Measurements from ENCODE around the gene OOSP1.
"Not testable (repeated sequence)": the region's sequence is repeated elsewhere in the genome, so short reads cannot be mapped to it uniquely, and the experiment has no call there.

The OOSP1 gene, protein sequence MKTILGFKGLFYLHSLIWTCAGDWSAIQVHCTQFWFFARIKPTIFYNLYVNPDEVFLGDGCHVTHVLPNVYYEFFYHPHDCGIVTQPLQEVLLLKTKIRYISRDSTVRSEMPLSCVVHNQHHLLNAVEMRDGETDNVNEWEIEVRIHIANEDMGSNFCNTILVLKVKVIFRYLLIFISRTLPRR

DNA sequence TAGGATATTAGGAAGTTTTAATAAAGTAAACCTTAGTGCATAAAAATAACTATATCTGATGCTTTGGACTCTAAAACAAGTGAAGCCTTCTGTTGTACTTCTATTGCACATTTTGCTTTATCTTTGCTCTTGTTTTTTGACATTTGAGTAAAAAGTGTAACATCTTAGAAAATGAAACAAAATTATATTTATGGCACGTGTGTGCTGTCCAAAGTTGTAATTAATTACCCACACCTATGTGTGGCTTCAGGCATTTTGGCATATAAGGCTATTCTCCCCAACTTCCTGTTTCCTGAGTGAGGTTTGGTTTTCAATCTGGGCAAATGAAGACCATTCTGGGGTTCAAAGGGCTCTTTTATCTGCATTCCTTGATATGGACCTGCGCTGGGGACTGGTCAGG is at the start of gene OOSP1:
TSS of gene OOSP1 (plus strand) at position 301 of the 400 bp plus-strand sequence. CDS start at position 324, 23 bp downstream.
- DNase-seq, result no peak

DNA sequence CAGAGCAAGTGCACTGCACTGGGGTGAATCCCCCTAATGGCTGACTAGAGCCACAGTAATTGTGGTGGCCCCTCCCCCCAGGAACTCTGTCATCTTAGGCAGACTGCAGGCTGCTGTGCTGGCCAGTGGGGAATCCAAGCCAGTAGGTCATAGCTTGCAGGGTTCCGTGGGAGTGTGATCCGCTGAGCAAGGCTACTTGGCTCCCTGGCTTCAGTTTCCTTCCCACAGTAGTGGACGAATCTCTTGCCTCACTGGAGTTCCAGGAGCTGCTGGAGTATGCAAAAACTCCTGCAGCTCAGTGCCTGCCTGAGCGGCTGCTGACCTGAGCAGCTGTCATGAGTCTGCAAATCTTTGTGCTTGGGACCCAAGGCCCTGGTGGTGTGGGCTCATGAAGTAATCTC is 46.5 kb upstream of the OOSP1 start:
- DNase-seq, result no peak

DNA sequence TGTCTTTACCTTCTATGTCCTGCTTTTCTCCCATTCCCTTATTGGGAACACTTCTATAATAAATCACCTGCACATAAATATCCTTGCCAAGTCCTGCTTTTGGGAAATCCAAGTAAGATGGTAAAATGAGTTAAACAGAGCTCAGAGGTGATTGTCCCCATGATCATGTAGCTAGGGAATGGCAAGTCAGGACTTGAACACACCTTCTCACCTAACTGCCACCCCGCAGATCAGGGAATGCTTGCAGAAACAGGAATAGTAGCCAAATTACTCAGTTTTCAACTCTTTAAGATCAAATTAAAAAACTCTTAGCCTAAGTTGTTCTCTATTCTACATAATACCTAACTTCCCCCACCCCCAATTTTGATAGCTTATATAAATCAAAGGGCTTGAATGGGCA is 43.6 kb upstream of the OOSP1 start:
- no peak for DNase-seq

DNA sequence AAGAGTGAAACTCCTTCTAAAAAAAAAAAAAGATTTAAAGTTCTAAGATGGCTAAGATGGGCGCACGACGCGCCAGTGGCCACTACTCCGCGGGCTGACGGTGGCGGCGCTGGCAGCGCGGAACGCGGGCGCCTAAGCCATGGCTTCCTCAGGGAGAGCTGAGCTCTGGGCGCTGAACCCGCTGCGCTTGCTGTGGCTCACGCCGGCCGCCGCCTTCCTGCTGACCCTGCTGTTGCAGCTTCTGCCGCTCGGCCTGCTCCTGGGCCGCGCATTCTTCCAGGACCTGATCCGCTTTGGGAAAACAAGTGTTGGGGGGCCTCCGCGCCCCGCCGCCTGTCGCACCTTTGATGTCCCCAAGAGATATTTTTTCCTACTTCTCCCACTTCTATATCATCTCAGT is 40.2 kb upstream of the OOSP1 start:
- DNase-seq, result no peak

DNA sequence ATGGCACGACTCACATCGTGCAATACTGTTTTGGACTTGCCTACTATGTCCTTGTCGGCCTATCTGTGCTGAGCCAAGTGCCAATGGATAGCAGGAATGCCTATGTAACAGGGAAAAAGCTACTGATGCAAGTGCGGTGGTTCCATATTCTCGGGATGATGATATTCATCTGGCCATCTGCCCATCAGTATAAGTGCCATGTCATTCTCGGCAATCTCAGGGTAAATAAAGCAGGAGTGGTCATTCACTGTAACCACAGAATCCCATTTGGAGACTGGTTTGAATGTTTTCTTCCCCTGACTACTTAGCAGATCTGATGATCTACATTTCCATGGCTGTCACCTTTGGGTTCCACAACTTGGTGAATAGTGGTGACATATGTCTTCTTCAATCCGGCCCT is 39.6 kb upstream of the OOSP1 start:
- no peak for DNase-seq

DNA sequence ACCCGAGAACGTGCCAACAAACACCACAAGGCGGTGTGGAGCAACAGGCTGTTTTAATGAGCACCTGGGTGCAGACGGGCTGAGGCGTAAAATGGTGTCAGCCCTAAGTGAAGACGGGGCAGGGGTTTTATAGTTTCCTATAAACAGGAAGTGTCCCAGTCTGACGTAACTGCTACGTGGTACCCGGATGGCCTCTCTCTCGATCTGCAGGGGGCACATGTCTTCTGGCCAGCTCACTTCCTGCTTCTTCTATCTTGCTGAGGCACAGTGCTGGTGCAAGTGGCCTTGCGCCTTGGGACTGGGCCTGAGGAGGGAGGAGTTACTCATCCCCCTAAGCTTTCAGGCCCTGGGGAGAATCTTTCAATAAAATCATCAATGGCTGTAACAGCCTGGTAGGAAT is 38.7 kb upstream of the OOSP1 start:
- DNase-seq, result no peak

DNA sequence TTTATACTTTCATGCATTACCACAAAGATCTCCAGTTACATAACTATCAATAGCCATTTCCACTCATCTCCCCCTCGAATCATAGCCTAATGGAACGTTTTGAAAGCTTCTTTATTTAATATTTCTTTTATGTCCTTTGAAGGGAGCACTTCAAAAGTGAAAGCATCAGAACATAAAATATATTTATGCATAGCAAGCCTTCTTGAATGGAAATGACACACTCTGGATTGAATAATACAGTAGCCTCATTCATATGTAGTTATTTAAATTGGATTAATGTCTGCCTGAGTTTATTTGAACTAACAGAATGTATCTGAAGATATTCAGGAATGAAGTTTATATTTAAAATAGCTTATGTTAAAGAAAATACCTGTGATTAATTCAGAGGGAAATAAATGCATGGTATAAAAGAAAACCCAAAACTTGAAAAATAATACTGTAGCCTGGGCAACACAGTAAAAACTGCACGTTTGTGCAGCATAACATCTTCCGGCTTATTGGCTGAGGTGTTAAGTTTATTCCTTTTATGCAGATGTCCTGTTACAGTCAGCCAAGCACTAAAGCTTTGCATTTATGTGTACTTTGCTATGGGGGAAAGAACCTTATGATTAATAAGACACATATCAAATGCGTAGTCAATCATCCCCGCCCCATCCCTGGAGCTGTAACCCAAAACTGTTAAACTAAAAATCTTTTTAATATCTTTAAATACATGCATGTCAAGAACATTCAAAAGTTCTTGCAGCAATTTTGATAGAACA is 37.7 kb upstream of the OOSP1 start:
- DNase-seq, result no peak

DNA sequence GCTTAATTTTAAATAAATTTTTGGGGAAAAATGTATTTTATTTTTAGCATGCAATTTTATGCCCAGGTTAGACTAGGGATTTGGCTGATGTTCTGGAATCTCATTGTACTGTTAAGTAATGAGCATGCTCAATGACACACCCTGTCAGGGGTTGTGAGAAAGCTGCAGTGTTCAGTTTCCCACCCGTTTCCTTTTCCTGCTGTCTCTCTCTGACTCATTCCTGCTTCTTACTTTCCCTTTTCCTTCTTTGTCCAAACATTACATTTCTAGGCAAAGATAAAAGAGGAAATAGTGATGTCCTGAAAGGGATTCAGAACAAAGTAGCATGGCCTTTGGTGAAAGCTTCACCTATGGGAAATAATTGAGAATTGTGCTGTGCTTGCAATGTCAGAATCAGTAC is 36.9 kb upstream of the OOSP1 start:
- DNase-seq, result no peak

DNA sequence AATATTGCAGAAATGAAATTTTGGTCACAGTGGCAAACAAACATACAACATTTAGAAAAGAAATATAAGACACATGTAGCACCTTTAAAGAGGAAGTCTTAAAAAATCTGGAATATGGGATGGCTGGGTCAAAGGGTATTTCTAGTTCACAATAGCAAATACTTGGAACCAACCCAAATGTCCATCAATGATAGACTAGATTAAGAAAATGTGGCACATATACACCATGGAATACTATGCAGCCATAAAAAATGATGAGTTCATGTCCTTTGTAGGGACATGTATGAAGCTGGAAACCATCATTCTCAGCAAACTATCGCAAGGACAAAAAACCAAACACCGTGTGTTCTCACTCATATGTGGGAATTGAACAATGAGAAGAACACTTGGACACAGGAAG is 34.7 kb upstream of the OOSP1 start:
- DNase-seq, result not testable (repeated sequence)

DNA sequence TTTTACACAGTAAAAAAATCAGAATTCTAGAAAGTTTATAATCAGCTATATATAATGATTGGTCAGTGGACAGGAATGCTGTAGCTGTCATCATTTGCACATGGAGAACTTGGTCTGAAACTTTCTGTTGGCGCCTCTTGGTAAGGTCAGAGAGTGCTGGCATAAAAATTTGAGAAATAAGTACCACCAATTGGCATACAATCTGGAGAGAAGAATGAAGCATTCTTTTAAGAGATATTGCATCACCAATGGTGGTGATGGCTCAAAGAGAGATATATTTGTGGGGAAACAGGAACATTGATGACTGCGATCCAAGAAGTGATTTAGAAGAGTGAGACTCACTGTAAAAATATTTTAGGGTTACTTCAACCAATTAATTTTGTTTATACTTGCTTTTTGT is 19.8 kb upstream of the OOSP1 start:
- DNase-seq, result no peak

DNA sequence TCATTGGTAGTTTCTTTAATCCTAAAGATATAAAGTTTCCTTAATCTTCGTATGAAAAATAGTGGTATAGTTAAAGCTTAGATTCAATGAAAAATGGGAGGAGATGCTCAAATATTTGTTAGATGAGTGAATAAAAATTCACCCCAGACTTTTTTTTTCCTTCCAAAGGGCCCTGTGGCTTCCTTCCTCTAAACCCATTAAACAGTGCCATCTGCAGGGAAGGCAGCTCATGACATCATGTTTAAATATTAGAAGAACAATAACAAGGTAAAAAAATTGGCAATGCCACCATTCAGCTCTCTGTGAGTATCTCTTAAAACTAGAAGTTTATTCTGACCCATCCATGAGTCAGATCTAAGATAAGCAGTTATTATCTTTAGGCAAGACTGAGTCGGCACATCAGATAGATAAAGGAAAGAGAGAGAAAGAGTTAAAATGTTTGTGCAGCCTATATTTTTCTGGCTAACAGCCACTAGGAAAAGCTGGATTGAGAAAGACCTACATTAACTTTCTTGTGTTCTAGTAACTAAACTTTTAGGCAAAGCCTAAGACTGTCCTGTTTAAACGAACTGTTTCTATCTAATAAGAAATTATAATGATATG is 19.1 kb upstream of the OOSP1 start:
- no peak for DNase-seq

DNA sequence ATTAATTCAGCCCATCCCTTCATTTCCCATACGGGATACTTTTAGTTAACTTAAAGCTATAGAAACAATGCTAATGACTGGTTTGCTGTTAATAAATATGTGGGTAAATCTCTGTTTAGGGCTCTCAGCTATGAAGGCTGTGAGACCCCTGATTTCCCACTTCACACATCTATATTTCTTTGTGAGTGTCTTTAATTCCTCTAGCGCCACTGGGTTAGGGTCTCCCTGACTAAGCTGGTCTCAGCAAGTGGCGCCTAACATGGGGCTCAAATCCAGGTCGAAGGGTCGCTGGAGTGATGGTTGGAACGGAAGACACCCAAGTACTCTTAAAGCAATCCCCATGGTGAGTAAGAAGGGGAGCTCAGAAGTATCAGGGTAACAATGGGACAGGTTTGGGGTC is 14.4 kb upstream of the OOSP1 start:
- DNase-seq, result no peak

DNA sequence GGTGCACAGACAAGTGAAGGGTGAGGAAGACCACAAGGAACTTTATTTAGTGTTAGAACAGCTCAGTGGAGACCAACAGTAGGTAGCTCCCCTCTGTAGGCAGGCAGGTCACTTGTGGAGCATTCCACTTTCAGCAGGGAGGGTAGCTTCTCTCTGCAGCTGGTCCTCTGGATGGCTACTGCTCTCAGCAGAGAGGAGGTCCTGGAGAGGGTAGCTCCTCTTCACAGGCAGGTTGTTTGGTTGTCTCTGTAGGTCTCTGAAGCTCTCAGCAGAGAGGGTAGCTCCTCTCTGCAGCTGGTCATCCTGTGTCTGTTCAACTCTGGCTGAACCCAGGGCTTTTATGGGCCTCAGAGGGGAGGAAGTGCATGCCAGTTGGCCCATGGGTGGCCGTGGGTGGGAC is 6.5 kb upstream of the OOSP1 start:
- no peak for DNase-seq

DNA sequence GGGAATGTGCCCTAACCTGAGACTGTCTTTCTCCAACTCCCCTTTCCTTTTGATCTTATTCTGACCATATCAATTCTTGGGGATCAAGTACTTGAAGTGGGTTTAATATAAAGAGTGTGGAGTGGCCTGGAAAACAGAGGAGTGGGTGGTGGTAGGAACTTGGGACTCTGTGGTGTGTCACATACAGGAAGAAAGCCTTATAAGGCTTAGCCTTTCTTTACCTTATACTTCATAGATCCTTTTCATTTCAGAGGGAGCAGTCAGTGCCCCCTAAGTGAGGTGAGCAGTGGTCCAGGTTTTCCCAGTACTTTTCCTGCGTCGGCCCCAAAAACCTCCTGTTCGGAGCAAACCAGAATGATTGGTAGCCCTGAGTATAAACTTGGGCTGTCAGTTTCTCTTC is 486 bp downstream of the OOSP1 start:
- DNase-seq, result no peak

DNA sequence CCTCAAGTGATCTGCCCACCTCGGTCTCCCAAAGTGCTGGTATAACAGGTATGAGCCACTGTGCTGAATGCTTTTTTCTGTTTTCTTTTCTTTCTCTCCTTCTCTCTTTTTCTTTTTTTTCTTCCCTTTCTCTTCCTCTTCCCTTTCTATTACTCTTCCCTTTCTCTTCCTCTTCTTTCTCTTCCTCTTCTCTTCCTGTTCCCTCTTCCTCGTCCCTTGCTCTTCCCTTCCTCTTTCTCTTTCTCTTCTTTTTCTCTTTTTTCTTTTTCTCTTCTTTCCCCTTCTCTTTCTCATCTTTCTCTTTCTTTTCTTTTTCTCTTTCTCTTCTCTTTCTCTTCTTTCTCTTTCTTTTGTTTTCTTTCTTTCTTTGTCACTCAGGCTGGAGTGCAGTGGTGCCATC is 1.2 kb downstream of the OOSP1 start:
- DNase-seq, result no peak

DNA sequence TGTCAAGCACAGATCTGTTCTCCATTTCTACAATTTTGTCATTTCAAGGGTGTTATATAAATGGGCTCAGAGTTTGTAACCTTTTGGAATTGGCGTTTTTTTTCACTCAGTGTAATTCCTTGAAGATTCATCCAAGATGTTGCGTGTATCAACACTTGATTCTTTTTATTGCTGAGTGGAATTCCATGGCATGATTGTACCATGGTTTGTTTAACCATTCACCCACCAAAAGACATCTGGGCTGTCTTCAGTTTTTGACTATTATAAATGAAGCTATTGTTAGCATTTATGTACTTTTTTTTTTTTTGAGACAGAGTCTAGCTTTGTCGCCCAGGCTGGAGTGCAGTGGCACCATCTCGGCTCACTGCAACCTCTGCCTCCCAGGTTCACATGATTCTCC is 2.9 kb downstream of the OOSP1 start:
- no peak for DNase-seq

DNA sequence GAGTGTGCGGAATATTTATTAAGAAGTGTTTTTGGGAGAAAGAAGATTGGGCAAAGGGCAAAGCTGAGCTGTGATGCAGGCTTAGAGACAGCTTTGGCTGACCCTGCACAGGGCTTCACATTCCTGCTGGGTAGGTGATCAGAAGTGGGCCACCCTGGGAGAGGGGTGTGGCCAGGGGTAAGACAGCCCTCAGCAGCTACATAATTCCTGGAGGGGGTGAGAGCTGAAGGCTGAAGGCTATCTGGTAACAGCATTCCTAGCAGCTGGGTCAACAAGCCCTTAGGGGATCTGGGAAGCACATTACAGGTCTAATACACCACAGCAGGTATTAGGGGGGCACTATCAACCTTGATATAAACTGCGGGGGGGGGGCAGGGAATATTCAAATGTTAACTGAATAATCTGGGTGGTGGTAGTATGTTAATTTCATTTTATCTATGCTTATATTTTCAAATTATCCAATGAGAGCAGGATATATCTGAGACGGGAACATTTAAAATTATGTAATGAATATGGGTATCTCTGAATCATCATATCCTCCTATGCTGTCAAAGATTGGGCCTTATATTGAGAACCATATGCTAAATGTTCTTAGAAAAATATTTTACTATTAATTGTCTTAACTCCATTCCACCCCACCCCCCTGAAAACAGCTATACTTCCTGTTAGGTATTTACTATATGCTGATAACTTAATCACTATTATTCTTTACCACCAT is 5.9 kb downstream of the OOSP1 start:
- DNase-seq, result no peak

DNA sequence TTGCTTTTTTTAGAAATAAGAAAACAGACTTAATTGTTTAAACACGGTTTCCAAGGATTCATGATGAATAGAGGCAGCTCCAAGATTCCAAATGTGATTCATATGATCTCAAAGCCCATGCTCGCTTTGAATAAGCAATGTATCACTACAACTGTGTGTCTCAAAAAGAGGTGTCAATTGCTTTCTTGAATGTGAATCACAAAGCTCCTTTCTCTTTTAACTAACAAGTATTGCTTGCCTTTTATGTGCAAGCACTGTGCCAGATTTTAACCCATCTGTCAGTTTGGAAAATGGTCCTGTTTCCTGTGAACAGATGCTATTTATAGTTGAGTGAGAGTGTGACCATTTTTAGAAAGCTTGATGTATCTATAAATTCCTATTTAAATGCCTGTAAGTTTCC is 6.5 kb downstream of the OOSP1 start:
- no peak for DNase-seq

DNA sequence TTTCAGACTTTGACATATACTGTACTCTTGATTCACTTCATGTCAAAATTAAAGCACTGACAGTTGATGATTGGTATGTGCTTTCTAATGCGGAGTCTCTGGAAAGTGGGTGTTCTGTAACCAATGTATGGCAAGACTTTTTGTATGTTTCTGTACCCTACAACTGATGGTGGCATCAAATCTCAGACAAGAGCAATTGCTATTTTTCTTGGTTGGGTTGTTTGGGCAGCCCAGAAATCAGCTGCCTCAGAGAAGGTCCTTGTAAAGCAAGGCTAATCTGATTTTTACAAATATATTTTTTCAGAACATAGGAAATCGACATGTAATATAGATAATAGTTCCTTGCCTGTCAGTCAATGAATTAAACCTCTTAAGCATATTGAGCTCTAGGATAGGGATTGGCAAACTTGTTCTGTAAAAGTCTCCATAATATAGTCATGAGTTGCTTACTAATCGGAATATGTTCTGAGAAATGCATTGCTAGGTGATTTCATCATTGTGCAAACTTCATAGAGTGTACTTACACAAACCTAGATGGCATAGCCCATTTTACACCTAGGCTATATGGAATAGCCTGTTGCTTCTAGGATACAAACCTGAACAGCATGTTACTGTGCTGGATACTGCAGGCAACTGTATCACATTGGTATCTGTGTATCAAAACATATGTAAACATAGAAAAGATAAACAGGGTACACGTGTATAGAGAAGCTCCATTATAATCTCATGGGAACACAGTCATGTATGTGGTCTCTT is 15.4 kb downstream of the OOSP1 start:
- DNase-seq, result no peak

DNA sequence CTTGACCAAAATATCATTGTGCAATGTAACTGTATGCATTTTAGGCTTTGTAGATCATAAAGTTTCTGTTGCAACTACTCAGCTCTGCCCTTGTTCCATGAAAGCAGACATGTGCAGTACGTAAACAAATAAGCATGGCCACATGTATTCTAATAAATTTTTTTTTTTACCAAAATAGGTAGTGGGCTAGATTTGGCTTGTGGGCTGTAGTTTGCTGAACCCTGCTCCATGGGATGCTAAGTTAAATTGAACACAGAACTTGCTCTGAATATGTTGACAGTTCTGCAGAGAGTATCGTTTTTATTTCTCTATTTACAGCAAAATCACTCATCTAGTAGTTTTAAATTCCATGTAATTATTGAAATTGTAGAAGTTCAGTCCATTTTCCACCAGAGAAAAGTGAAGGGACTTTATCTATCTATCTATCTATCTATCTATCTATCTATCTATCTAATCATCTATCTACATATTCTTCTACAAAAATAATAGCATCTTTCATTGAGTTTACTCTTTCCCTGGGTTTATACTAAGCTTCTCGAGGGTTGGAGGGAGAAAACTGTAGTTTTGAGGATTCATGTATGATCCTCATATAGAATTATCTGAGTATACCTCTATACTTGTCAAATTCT is 16.1 kb downstream of the OOSP1 start:
- no peak for DNase-seq

DNA sequence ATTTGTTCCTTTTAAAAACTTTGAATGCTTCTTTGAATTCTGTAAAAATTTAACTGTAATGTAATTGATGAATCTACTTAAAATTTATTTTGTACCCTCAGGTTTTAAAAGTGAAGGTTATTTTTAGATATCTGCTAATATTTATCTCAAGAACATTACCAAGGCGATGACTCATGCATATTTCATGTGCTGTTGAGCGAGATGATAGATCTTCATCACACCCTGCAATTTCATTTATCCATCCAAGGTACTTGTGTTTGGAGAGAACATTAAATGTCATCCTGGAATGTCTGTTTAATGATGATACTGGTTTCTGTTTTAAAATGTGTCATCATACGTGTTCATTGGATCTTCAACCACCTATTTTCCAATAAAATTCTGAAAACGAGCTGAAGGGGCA is 18.9 kb downstream of the OOSP1 start:
- no peak for DNase-seq

DNA sequence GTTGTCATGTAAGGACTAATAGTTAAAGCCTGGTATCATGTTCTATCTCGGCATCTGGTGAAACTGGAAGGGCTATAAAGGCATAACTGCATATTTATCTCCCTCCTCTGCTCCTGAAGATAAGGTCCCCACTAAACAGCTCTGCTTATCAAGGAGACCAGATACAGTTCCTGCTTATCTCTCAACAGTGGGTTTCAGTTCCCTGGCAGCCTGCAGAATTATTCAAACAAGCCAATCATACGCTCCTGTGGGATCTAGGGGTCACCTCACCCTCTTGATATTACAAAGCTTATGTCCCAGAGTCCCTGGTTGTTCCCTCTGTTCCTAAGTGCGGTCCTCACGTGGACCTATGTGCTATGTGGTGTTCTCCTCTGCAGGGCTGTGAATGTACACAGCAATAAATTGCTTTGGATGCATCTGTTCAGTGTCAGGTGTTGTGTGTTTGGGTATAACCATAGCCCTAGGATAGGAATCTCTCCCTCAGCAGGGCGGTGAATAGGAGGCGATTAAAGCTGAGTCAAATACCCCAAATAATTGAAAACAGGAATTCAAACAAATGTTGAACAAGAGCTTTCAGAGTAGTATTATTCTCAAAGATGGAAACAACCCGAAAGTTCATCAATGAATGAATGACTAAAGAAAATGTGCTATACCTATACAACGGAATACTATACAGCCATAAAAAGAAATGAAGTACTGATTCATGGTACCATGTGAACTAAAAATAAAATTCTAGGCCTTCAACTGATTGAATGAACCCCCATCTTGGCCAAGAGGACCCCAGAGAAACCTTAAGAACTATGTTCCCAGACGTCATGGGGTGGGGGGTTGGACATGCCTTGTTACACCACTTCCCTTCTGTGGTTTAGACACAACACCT is 22.5 kb downstream of the OOSP1 start:
- DNase-seq, result no peak
